H1 (cell line): ENCODE measurements around the gene MPC1. TPM values are rescaled to one million over a fixed set of nuclear protein-coding genes. Genes with fewer than 3 reads are reported as not detected.

ENCODE experiments used
- CTCF ChIA-PET: fragments of 300-600 bp; sonication (Branson Sonifier 250); formaldehyde crosslinking; loops from one replicate; lab custom pipeline; 2021; ENCODE audit not compliant: partially characterized antibody; lab: Charles Lee
- POLR2A ChIA-PET: fragments of 300-600 bp; sonication (Branson Sonifier 250); formaldehyde crosslinking; loops from one replicate; lab custom pipeline; 2021; ENCODE audit warnings: inconsistent platforms; ENCODE audit not compliant: partially characterized antibody; lab: Charles Lee
- DNase-seq, 2 experiments: peaks; one replicate each; pipeline versions ENCODE4 v3.0.0 to v3.0.0-alpha.2; 2010 to 2022; ENCODE audit warnings: low spot score in 2 of 2, low read depth in 1 of 2, mixed read lengths in 1 of 2
- FAIRE-seq: peaks from 2 replicates; lab custom pipeline; 2011; peaks lifted over from hg19 to GRCh38; lab: Jason Lieb, UNC
- H2AFZ ChIP-seq: 2 replicates; pipeline ENCODE4 v1.8.1; 2012; ENCODE audit warnings: low read length, inconsistent platforms
- H2AK5ac ChIP-seq: 2 replicates; pipeline ENCODE4 v1.6.1; 2013; ENCODE audit warnings: low read depth, low read length
- H2BK120ac ChIP-seq: replicated peaks from 2 replicates; pipeline ENCODE3; 2013; ENCODE audit warnings: low read depth, low read length, inconsistent platforms
- H2BK12ac ChIP-seq: 2 replicates; pipeline ENCODE4 v1.6.1; 2013; ENCODE audit warnings: low read depth, low read length
- H2BK15ac ChIP-seq: 2 replicates; pipeline ENCODE4 v1.6.1; 2013; ENCODE audit warnings: low read length
- H2BK20ac ChIP-seq: 2 replicates; pipeline ENCODE4 v1.6.1; 2013; ENCODE audit warnings: low read length
- H2BK5ac ChIP-seq: 2 replicates; pipeline ENCODE4 v1.6.1; 2013; ENCODE audit warnings: low read depth, low read length
- H3K14ac ChIP-seq: 2 replicates; pipeline ENCODE4 v1.6.1; 2013; ENCODE audit warnings: inconsistent platforms; ENCODE audit not compliant: insufficient read length
- H3K18ac ChIP-seq: 2 replicates; pipeline ENCODE4 v1.6.1; 2013; ENCODE audit warnings: low read length; ENCODE audit errors: extremely low read depth
- H3K23ac ChIP-seq: 2 replicates; pipeline ENCODE4 v1.6.1; 2013; ENCODE audit warnings: inconsistent platforms; ENCODE audit not compliant: insufficient read length
- H3K23me2 ChIP-seq: 2 replicates; pipeline ENCODE4 v1.6.1; 2013; ENCODE audit warnings: low read depth, low read length
- H3K27ac ChIP-seq: 2 replicates; pipeline ENCODE4 v1.6.1; 2011; ENCODE audit warnings: low read depth, low read length, inconsistent platforms
- H3K27me3 ChIP-seq, 4 experiments: replicated peaks in 1 of 4; 1 replicate in 1 of 4; 2 replicates in 3 of 4; pipeline versions ENCODE4 v1.6.1 to v1.8.1; 2011 to 2013; ENCODE audit warnings: low read length in 3 of 4, mild to moderate bottlenecking in 3 of 4, inconsistent platforms in 2 of 4, mixed read lengths in 2 of 4, moderate library complexity in 1 of 4; ENCODE audit not compliant: control insufficient read depth in 3 of 4, insufficient read depth in 3 of 4; ENCODE audit errors: extremely low read depth in 1 of 4
- H3K36me3 ChIP-seq, 4 experiments: 2 replicates each; pipeline versions ENCODE4 v1.6.1 to v1.8.1; 2011 to 2013; ENCODE audit warnings: mild to moderate bottlenecking in 4 of 4, low read length in 3 of 4, moderate library complexity in 2 of 4, control low read depth in 1 of 4, inconsistent platforms in 1 of 4; ENCODE audit not compliant: insufficient read depth in 4 of 4, control insufficient read depth in 2 of 4
- H3K4ac ChIP-seq: replicated peaks from 2 replicates; pipeline ENCODE3; 2013; ENCODE audit warnings: low read length, low read depth, mixed read lengths, inconsistent platforms; ENCODE audit not compliant: insufficient read length
- H3K4me1 ChIP-seq, 4 experiments: replicated peaks in 1 of 4; 1 replicate in 1 of 4; 2 replicates in 3 of 4; pipeline versions ENCODE4 v1.6.1 to v1.8.1; 2011 to 2013; ENCODE audit warnings: low read length in 3 of 4, inconsistent platforms in 2 of 4, mixed read lengths in 1 of 4; ENCODE audit not compliant: insufficient read depth in 4 of 4, control insufficient read depth in 3 of 4
- H3K4me2 ChIP-seq, 2 experiments: 2 replicates each; pipeline versions ENCODE4 v1.6.1 to v1.8.1; 2011 to 2013; ENCODE audit warnings: low read depth in 2 of 2, low read length in 2 of 2, control low read depth in 1 of 2, inconsistent platforms in 1 of 2, mild to moderate bottlenecking in 1 of 2; ENCODE audit not compliant: insufficient read depth in 1 of 2
- H3K4me3 ChIP-seq, 4 experiments: fragments of 200-600, 300-600 bp in 1 of 4; sonication (generic), shearing (Covaris generic), sonication (Bioruptor Twin) in 1 of 4; 2 replicates each; pipeline versions ENCODE4 v1.5.1 to v1.8.1; 2011 to 2016; ENCODE audit warnings: low read length in 4 of 4, low read depth in 3 of 4, control low read depth in 2 of 4, inconsistent platforms in 2 of 4, mild to moderate bottlenecking in 2 of 4, mixed read lengths in 1 of 4, moderate library complexity in 1 of 4; ENCODE audit not compliant: insufficient read depth in 2 of 4; ENCODE audit errors: extremely low read depth in 1 of 4
- H3K56ac ChIP-seq: replicated peaks from 2 replicates; pipeline ENCODE3; 2013; ENCODE audit warnings: low read depth, mild to moderate bottlenecking, mixed read lengths, low read length, inconsistent platforms; ENCODE audit not compliant: insufficient read length
- H3K79me1 ChIP-seq: 2 replicates; pipeline ENCODE4 v1.6.1; 2013; ENCODE audit warnings: low read depth, low read length, control low read depth
- H3K79me2 ChIP-seq, 2 experiments: 2 replicates each; pipeline versions ENCODE4 v1.6.1 to v1.8.1; 2012 to 2013; ENCODE audit warnings: low read length in 2 of 2, mild to moderate bottlenecking in 2 of 2, inconsistent platforms in 1 of 2; ENCODE audit not compliant: insufficient read depth in 2 of 2, control insufficient read depth in 1 of 2
- H3K9ac ChIP-seq, 4 experiments: replicated peaks in 1 of 4; 1 replicate in 1 of 4; 2 replicates in 3 of 4; pipeline versions ENCODE4 v1.6.1 to v1.8.1; 2011 to 2013; ENCODE audit warnings: low read depth in 3 of 4, low read length in 3 of 4, control low read depth in 2 of 4, mild to moderate bottlenecking in 2 of 4, moderate library complexity in 2 of 4, inconsistent platforms in 1 of 4; ENCODE audit errors: extremely low read depth in 1 of 4
- H3K9me3 ChIP-seq, 2 experiments: 2 replicates each; pipeline versions ENCODE4 v1.6.1 to v1.8.1; 2012 to 2013; ENCODE audit warnings: mild to moderate bottlenecking in 2 of 2, moderate library complexity in 2 of 2, control low read depth in 1 of 2, inconsistent platforms in 1 of 2, low read depth in 1 of 2, low read length in 1 of 2, mixed read lengths in 1 of 2; ENCODE audit not compliant: insufficient read depth in 2 of 2
- H4K20me1 ChIP-seq, 2 experiments: replicated peaks in 1 of 2; 2 replicates each; pipeline versions ENCODE3 to v1.8.1; 2011 to 2013; ENCODE audit warnings: inconsistent platforms in 2 of 2, low read length in 2 of 2, mild to moderate bottlenecking in 1 of 2; ENCODE audit not compliant: insufficient read depth in 2 of 2, control insufficient read depth in 1 of 2
- H4K5ac ChIP-seq: 2 replicates; pipeline ENCODE4 v1.6.1; 2013; ENCODE audit warnings: low read length, low read depth, mixed read lengths, inconsistent platforms; ENCODE audit not compliant: insufficient read length
- H4K8ac ChIP-seq: 2 replicates; pipeline ENCODE4 v1.8.0; 2013; ENCODE audit warnings: mild to moderate bottlenecking, moderate library complexity, low read length, inconsistent platforms; ENCODE audit not compliant: insufficient read depth; ENCODE audit errors: extremely low read depth
- H4K91ac ChIP-seq: replicated peaks from 2 replicates; pipeline ENCODE3; 2013; ENCODE audit warnings: low read length, mixed read lengths, inconsistent platforms; ENCODE audit not compliant: insufficient read length
- CHD1 ChIP-seq: IDR thresholded peaks from 2 replicates; pipeline ENCODE4 v1.6.1; 2012; ENCODE audit warnings: low read depth, low read length, improper control_type of control experiment
- HDAC2 ChIP-seq, 2 experiments: fragments of 300-600 bp in 1 of 2; sonication (generic) in 1 of 2; IDR thresholded peaks; 2 replicates each; pipeline ENCODE4 v1.6.1; 2011 to 2012; ENCODE audit warnings: low read depth in 2 of 2, low read length in 2 of 2, mild to moderate bottlenecking in 2 of 2, moderate library complexity in 2 of 2, borderline replicate concordance in 1 of 2, inconsistent platforms in 1 of 2
- JUND ChIP-seq: IDR thresholded peaks from 2 replicates; pipeline ENCODE4 v1.6.1; 2011; ENCODE audit warnings: mild to moderate bottlenecking, improper control_type of control experiment, low read length
- POLR2A ChIP-seq, 2 experiments: IDR thresholded peaks; 1 replicate in 1 of 2; 2 replicates in 1 of 2; pipeline ENCODE4 v1.6.1; 2011; ENCODE audit warnings: low read depth in 2 of 2, low read length in 2 of 2, mild to moderate bottlenecking in 2 of 2; ENCODE audit errors: control extremely low read depth in 1 of 2
- RBBP5 ChIP-seq: IDR thresholded peaks from 2 replicates; pipeline ENCODE4 v1.7.1; 2012; ENCODE audit warnings: low read depth, mild to moderate bottlenecking, inconsistent platforms, low read length, moderate library complexity, borderline replicate concordance
- SP4 ChIP-seq: IDR thresholded peaks from 2 replicates; pipeline ENCODE4 v1.6.1; 2012; ENCODE audit warnings: low read length, inconsistent platforms
- TEAD4 ChIP-seq: IDR thresholded peaks from 2 replicates; pipeline ENCODE4 v1.6.1; 2012; ENCODE audit warnings: low read depth, low read length, inconsistent platforms, mixed read lengths
- WGBS, 2 experiments: shearing (Covaris generic) in 1 of 2; methylation state at CpG; one replicate each; pipeline versions ENCODE4 v1.1.6 to v1.1.7; 2013 to 2015; ENCODE audit warnings: low lambda C conversion rate in 2 of 2, mixed read lengths in 2 of 2, inconsistent platforms in 1 of 2, low coverage in 1 of 2, missing lambda C conversion rate in 1 of 2; ENCODE audit not compliant: insufficient replicate concordance in 2 of 2, insufficient coverage in 1 of 2, insufficient read length in 1 of 2; ENCODE audit errors: extremely low coverage in 1 of 2, missing lambda C conversion rate in 1 of 2; 5-methylcytosine and 5-hydroxymethylcytosine counted together
- polyA plus RNA-seq, 7 experiments: library from polyadenylated mRNA; depleted of rRNA in 3 of 7; stranded (reverse) in 5 of 7; unstranded in 2 of 7; fragments of >200 nt in 5 of 7; fragments of 200-250 nt in 2 of 7; gene quantifications; 1 replicate in 5 of 7; 2 replicates in 1 of 7; 4 replicates in 1 of 7; pipeline versions ENCODE4 v1.2.1 to v1.2.3, GENCODE V29; 2011 to 2013; ENCODE audit warnings: missing spikeins in 2 of 7, mixed read lengths in 2 of 7
- total RNA-seq: library from RNA; stranded (reverse); fragmentation: NEBNext Ultra II Directional; extraction: Animal tissue kit (Norgen Biotek cat#: 25700); gene quantifications from 2 replicates; pipeline ENCODE4 v1.2.1, GENCODE V29; 2021

Gene MPC1
- total and polyA plus RNA-seq, 2 of the 8 experiments (the other 6 are each of a cell fraction or from before 2014, with no cell fraction given) = 10.2 to 12.6 TPM

DNA sequence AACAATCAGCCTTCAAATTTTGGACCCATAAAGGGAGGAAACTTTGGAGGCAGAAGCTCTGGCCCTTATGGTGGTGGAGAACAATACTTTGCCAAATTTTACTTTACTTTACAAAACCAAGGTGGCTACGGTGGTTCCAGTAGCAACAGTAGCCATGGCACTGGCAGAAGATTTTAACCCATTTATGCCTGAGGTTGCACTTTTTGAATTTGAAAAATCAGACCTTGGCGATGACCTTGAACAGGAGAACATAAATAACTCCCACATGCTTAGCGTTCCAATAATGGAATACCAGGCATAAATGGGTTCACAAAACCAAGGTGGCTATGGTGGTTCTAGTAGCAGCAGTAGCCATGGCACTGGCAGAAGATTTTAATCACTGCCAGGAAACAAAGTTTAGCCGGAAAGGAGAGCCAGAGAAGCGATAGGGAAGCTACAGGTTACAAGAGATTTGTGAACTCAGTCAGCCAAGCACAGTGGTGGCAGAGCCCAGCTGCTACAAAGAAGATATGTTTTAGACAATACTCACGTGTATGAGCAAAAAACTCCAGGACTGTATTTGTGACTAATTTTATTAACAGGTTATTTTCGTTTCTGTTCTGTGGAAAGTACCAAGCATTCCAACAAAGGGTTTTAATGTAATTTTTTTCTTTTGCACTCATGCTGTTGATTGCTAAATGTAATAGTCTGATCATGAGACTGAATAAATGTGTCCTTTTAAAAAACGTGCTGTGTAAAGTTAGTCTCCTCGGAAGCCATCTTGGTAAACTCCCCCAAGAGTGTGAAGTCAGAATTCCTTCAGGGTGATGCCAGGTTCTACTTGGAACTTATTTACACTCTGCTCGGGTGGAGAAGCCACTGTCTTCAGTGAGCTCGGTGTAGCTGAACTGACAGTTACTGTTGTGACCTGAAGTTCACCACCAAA lies 47.1 kb downstream of the MPC1 start:
- peaks cover 27 to 100% of the 10 kb centered on the region in 2 experiments for H3K79me2 ChIP-seq
- peaks cover 25 to 33% of the 10 kb centered on the region in 2 experiments for H4K20me1 ChIP-seq
- DNase-seq = no peak
- no peak overlapping the region for H3K14ac ChIP-seq
- H3K56ac ChIP-seq = no peak overlapping the region
- no peak overlapping the region for H3K23ac ChIP-seq
- no peak overlapping the region for H3K18ac ChIP-seq
- no peak overlapping the region for H2BK20ac ChIP-seq
- no peak for FAIRE-seq
- no peak overlapping the region for H3K4me2 ChIP-seq
- peaks cover 30% of the 10 kb centered on the region for H3K79me1 ChIP-seq
- peaks cover 0 to 6% (median 2%) of the 10 kb centered on the region in 4 experiments; a peak in 1 of 7 replicates for H3K4me1 ChIP-seq
- no peak overlapping the region for H2BK120ac ChIP-seq
- peaks cover 3 to 23% (median 4%) of the 10 kb centered on the region in 4 experiments; a peak in 4 of 8 replicates for H3K36me3 ChIP-seq
- POLR2A ChIA-PET = interaction anchor here (0.6 to 1.0 kb wide), 2 partner anchors 14 to 330 kb away, joined by 3 to 4 read pairs; no protein-coding TSS in a partner anchor
- no peak overlapping the region for H2BK5ac ChIP-seq
- H2BK12ac ChIP-seq = no peak overlapping the region
- H2AK5ac ChIP-seq = no peak overlapping the region
- H4K8ac ChIP-seq = no peak overlapping the region
- no peak overlapping the region for H3K27ac ChIP-seq
- TF ChIP-seq SP4 = no peak
- no peak for TF ChIP-seq CHD1
- TF ChIP-seq JUND = no peak
- no peak for TF ChIP-seq HDAC2 (IDR thresholded peaks at IDR 0.05; ENCODE audit: borderline replicate concordance in 1 of 2, low read depth in 2 of 2, low read length in 2 of 2)
- no peak for TF ChIP-seq TEAD4
- no peak for TF ChIP-seq POLR2A (IDR thresholded peaks at IDR 0.05; ENCODE audit: control extremely low read depth in 1 of 2, low read depth in 2 of 2, low read length in 2 of 2)
- TF ChIP-seq RBBP5 = no peak
- H3K4ac ChIP-seq = no peak overlapping the region
- no peak overlapping the region for H2AFZ ChIP-seq
- no peaks in the 10 kb centered on the region for H3K23me2 ChIP-seq
- no peak overlapping the region for H4K5ac ChIP-seq
- CTCF ChIA-PET = interaction anchor here (0.8 to 2.5 kb wide), 7 partner anchors 8 to 63 kb away, joined by 3 to 12 read pairs (median 4); partner anchors contain the start of gene PRR18
- H3K9me3 ChIP-seq = no peaks in the 10 kb centered on the region
- WGBS, 2 experiments = 90% methylated on average over 11 of the region's 11 CpGs; no CpG with 5 or more reads in 1 of the 2 experiments
- H3K27me3 ChIP-seq = no peaks in the 10 kb centered on the region
- H3K4me3 ChIP-seq = no peak overlapping the region
- H3K9ac ChIP-seq = no peak overlapping the region
- H2BK15ac ChIP-seq = no peak overlapping the region
- H4K91ac ChIP-seq = no peak overlapping the region
